Suprapubic skin (tissue), 2 donors: ENCODE results near the gene HDAC11.

Source experiments
- EP300 ChIP-seq: sonication (generic); formaldehyde crosslinking; IDR thresholded peaks from one replicate; pipeline ENCODE4 v1.6.1; 2017; ENCODE audit warnings: antibody characterized with exemption
- POLR2A ChIP-seq, 2 donors: fragments of 450-650 bp; IDR thresholded peaks; one replicate each; pipeline ENCODE4 v1.6.1; 2017; ENCODE audit warnings: antibody characterized with exemption in 2 of 2, mild to moderate bottlenecking in 2 of 2, moderate library complexity in 2 of 2

- TF ChIP-seq POLR2A (IDR thresholded peaks at IDR 0.05) (no peak), EP300 (no peak)
These were observed 61.6 kb downstream of the HDAC11 start for GRCh38 chr3:13541691-13542090.
